CD4-positive, alpha-beta memory T cell (primary cell): ENCODE measurements around the gene ACTL10. TPM values are rescaled to one million over a fixed set of nuclear protein-coding genes. Genes with fewer than 3 reads are reported as not detected.
A peak's percentile ranks its signal among the peaks of the same experiment; 100 is the strongest.

ENCODE experiments used
- CTCF ChIA-PET: fragments of 350-600 bp; sonication (Branson Sonifier 250); formaldehyde crosslinking; loops from one replicate; lab custom pipeline; 2021; ENCODE audit warnings: inconsistent platforms; ENCODE audit not compliant: partially characterized antibody; lab: Charles Lee
- POLR2A ChIA-PET: fragments of 350-600 bp; sonication (Branson Sonifier 250); formaldehyde crosslinking; loops from one replicate; lab custom pipeline; 2021; ENCODE audit not compliant: partially characterized antibody; lab: Charles Lee
- DNase-seq, 5 donors: peaks; one replicate each; pipeline versions ENCODE4 v3.0.0 to v3.0.0-alpha.2; 2020 to 2022; ENCODE audit warnings: mixed read lengths in 1 of 5
- H3K27ac ChIP-seq: one replicate; pipeline ENCODE4 v1.7.0; 2013; ENCODE audit warnings: low read depth, low read length
- H3K27me3 ChIP-seq: 2 replicates; pipeline ENCODE4 v1.7.0; 2013; ENCODE audit warnings: mild to moderate bottlenecking, low read length, moderate library complexity; ENCODE audit not compliant: insufficient read depth
- H3K36me3 ChIP-seq: 2 replicates; pipeline ENCODE4 v1.7.0; 2013; ENCODE audit warnings: mild to moderate bottlenecking, low read length, moderate library complexity; ENCODE audit not compliant: insufficient read depth
- H3K4me1 ChIP-seq: 2 replicates; pipeline ENCODE4 v1.7.0; 2013; ENCODE audit warnings: mild to moderate bottlenecking, low read length, moderate library complexity; ENCODE audit not compliant: insufficient read depth
- H3K4me3 ChIP-seq, 2 donors: one replicate each; pipeline ENCODE4 v1.7.0; 2013; ENCODE audit warnings: low read length in 2 of 2, mild to moderate bottlenecking in 1 of 2
- H3K9me3 ChIP-seq, 2 donors: one replicate each; pipeline ENCODE4 v1.7.0; 2013; ENCODE audit warnings: low read length in 2 of 2, control low read depth in 1 of 2; ENCODE audit not compliant: control insufficient read depth in 1 of 2
- H3K27ac Mint-ChIP-seq, 7 donors: one replicate each; pipeline ENCODE4 v1.8.0; 2020 to 2021; ENCODE audit warnings: mixed read lengths in 7 of 7, mild to moderate bottlenecking in 6 of 7, inconsistent platforms in 3 of 7, moderate library complexity in 3 of 7
- H3K27me3 Mint-ChIP-seq, 2 donors: one replicate each; pipeline ENCODE4 v1.8.0; 2020 to 2021; ENCODE audit warnings: mixed read lengths in 2 of 2
- H3K36me3 Mint-ChIP-seq, 2 donors: one replicate each; pipeline ENCODE4 v1.8.0; 2020 to 2021; ENCODE audit warnings: mixed read lengths in 2 of 2, inconsistent platforms in 1 of 2, mild to moderate bottlenecking in 1 of 2
- H3K4me1 Mint-ChIP-seq, 4 donors: one replicate each; pipeline ENCODE4 v1.8.0; 2020 to 2021; ENCODE audit warnings: mixed read lengths in 4 of 4, mild to moderate bottlenecking in 1 of 4
- H3K4me3 Mint-ChIP-seq, 8 donors: one replicate each; pipeline ENCODE4 v1.8.0; 2020 to 2021; ENCODE audit warnings: mixed read lengths in 8 of 8, mild to moderate bottlenecking in 7 of 8, moderate library complexity in 6 of 8, inconsistent platforms in 3 of 8
- H3K9me3 Mint-ChIP-seq, 8 donors: one replicate each; pipeline ENCODE4 v1.8.0; 2020 to 2021; ENCODE audit warnings: mixed read lengths in 8 of 8, mild to moderate bottlenecking in 5 of 8, inconsistent platforms in 3 of 8, moderate library complexity in 1 of 8
- intact Hi-C: fragments of 100-400 bp; cut with micrococcal nuclease; formaldehyde crosslinking; loops from one replicate; pipeline ENCODE4 v1.15.1; 2023
- polyA plus RNA-seq, 2 donors: library from polyadenylated mRNA; unstranded; fragments of 300-500 nt; fragmentation: Illumina TruSeq; gene quantifications; one replicate each; pipeline ENCODE4 v1.2.3, GENCODE V29; 2021
- total RNA-seq, 2 experiments: library from RNA; stranded (reverse); gene quantifications; one replicate each; pipeline ENCODE4 v1.2.3, GENCODE V29; 2021

Gene ACTL10
- total and polyA plus RNA-seq, 4 experiments from 2014 or later = 1.7 to 6.0 (median 5.4) TPM

DNA sequence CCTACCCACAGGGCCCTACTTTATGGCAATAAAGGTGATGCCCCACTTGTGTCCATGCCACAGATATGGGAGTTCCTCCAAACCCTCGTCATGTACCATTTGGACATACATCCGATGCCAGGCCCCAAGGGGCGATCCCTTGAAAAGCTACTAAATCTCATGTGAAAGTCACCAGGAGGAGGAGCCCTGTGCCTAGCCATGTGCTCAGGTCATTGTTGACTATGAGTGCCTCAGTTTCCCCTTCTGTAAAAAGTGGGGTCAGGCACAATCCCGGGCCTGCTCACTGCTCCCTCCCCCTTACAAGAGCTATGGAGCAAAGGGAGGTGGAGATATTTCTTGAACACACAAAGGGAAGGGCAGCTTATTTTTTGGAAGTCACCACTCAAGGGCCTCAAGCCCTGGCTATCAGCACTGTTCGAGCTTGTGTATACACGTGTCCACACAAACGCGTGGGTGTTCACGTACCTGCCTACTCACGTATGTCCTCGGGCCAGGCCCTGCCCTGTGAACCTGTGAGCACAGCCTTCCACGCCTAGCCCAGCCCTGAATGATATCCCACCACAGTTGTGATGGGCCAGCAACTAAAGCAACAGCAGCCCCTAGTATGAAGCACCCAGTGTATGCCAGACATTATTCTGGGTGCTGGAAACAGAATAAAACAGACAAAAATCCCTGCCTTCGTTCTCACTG lies 1.9 kb downstream of the ACTL10 start:
- no peak for DNase-seq
- Mint-ChIP-seq H3K4me3 (peak overlapping the region; percentile 59 to 98 (median 80)), H3K4me1 (peaks cover 24 to 74% (median 42%) of the 10 kb centered on the region in 4 donors), H3K36me3 (peaks cover 0 to 3% of the 10 kb centered on the region in 2 donors), H3K27ac (peak overlapping the region in 5 of 7 donors; percentile 46 to 89 (median 62)), H3K9me3 (no peaks in the 10 kb centered on the region), H3K27me3 (no peaks in the 10 kb centered on the region)
- H3K27me3 ChIP-seq = no peaks in the 10 kb centered on the region
- peak overlapping the region in 1 of 2 donors; percentile 47 for H3K4me3 ChIP-seq
- ChIA-PET CTCF (interaction anchor here (0.7 to 8.6 kb wide), 29 partner anchors 12 to 267 kb away, joined by 3 to 88 read pairs (median 4); partner anchors contain the start of genes CBFA2T2, CDK5RAP1, CHMP4B and PXMP4), POLR2A (interaction anchor here (0.6 to 9.7 kb wide), 17 partner anchors 11 to 225 kb away, joined by 3 to 122 read pairs (median 6); partner anchors contain the start of genes CBFA2T2, PXMP4, SNTA1 and ZNF341)
- H3K36me3 ChIP-seq = no peaks in the 10 kb centered on the region
- peaks cover 42% of the 10 kb centered on the region for H3K4me1 ChIP-seq
- H3K27ac ChIP-seq = peak overlapping the region; percentile 60
- no peaks in the 10 kb centered on the region for H3K9me3 ChIP-seq
- intact Hi-C loops = loop anchor here (1.0 kb wide), 1 partner anchor 211 kb away; no protein-coding TSS in a partner anchor

- no peaks in the 10 kb centered on the region for H3K36me3 ChIP-seq
- ChIA-PET CTCF (interaction anchor here (1.0 to 8.6 kb wide), 14 partner anchors 11 to 223 kb away, joined by 3 to 88 read pairs (median 7); partner anchors contain the start of gene CHMP4B), POLR2A (interaction anchor here (1.0 to 9.7 kb wide), 6 partner anchors 10 to 179 kb away, joined by 3 to 122 read pairs (median 32); partner anchors contain the start of genes CBFA2T2, PXMP4 and ZNF341)
- H3K4me3 ChIP-seq = no peak overlapping the region
- H3K27ac ChIP-seq = no peak overlapping the region
- H3K9me3 Mint-ChIP-seq = no peaks in the 10 kb centered on the region
- H3K36me3 Mint-ChIP-seq = peaks cover 0 to 3% of the 10 kb centered on the region in 2 donors
- peak overlapping the region in 4 of 7 donors; percentile 18 to 62 (median 50) for H3K27ac Mint-ChIP-seq
- peaks cover 26 to 71% (median 41%) of the 10 kb centered on the region in 4 donors for H3K4me1 Mint-ChIP-seq
- H3K9me3 ChIP-seq = no peaks in the 10 kb centered on the region
- peak overlapping the region in 2 of 8 donors; percentile 32 to 59 for H3K4me3 Mint-ChIP-seq
- DNase-seq = no peak
- no peaks in the 10 kb centered on the region for H3K27me3 ChIP-seq
- no peaks in the 10 kb centered on the region for H3K27me3 Mint-ChIP-seq
- peaks cover 40% of the 10 kb centered on the region for H3K4me1 ChIP-seq
- intact Hi-C loops = no loop called here
These were observed 2.5 kb downstream of the ACTL10 start for GRCh38 chr20:33669224-33669623.

DNA sequence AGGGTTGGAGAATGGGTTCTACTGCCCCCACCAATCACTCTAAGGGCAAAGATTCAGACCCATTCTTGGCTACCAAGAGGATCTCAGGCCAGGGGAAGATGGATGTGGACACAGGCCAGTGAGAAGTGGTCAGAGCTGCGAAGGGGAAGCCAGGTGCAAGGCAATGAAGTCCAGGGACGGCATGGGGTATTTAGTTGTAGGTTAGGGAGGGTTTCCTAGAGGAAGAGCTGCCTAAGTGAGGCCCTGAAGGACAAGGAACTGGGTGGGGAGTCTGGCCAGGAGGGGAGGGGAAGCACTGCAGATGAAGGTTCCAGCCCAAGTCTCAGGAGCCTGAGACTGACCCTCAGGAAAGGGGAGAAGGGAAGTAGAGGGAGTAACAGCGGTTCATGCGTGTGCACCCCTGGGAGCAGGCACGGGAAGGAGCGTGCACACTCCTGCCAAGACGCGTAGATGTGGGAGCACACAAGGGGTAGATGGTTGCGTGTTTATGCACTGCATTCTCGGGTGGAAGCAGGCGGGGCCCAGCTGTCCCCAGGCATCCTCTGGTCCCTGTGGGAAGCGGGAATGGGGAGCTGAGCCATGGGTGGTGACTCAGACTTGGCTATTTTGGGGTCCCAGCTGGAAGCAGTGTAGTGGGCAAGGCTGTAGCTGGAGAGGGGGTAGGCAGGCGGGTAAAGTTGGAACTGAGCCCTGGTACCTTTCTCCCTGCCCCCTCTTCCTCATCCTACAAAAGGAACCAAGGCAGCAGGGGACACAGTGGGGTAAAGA lies 3.3 kb downstream of the ACTL10 start:
- H3K27me3 ChIP-seq = no peaks in the 10 kb centered on the region
- H3K4me3 ChIP-seq = no peak overlapping the region
- no peaks in the 10 kb centered on the region for H3K27me3 Mint-ChIP-seq
- peaks cover 20 to 68% (median 37%) of the 10 kb centered on the region in 4 donors for H3K4me1 Mint-ChIP-seq
- peak in 1 of 5 donors; percentile 15 for DNase-seq
- H3K4me3 Mint-ChIP-seq = peak overlapping the region in 2 of 8 donors; percentile 26 to 52
- no peaks in the 10 kb centered on the region for H3K9me3 Mint-ChIP-seq
- ChIA-PET POLR2A (interaction anchor here (0.7 to 9.7 kb wide), 3 partner anchors 9 to 213 kb away, joined by 4 to 122 read pairs (median 8); no protein-coding TSS in a partner anchor), CTCF (interaction anchor here (1.4 to 8.6 kb wide), 6 partner anchors 11 to 216 kb away, joined by 3 to 88 read pairs (median 32); no protein-coding TSS in a partner anchor)
- no peaks in the 10 kb centered on the region for H3K36me3 ChIP-seq
- peaks cover 0 to 3% of the 10 kb centered on the region in 2 donors for H3K36me3 Mint-ChIP-seq
- intact Hi-C loops = no loop called here
- H3K27ac Mint-ChIP-seq = peak overlapping the region in 6 of 7 donors; percentile 32 to 86 (median 56)
- H3K4me1 ChIP-seq = peaks cover 38% of the 10 kb centered on the region
- no peaks in the 10 kb centered on the region for H3K9me3 ChIP-seq
- no peak overlapping the region for H3K27ac ChIP-seq

- Mint-ChIP-seq H3K27ac (peak overlapping the region in 5 of 7 donors; percentile 18 to 88 (median 42)), H3K36me3 (peaks cover 0 to 3% of the 10 kb centered on the region in 2 donors), H3K27me3 (no peaks in the 10 kb centered on the region), H3K4me1 (peaks cover 19 to 65% (median 35%) of the 10 kb centered on the region in 4 donors), H3K4me3 (peak overlapping the region in 4 of 8 donors; percentile 1 to 39 (median 14)), H3K9me3 (no peaks in the 10 kb centered on the region)
- DNase-seq = peak in 1 of 5 donors; percentile 7
- no peaks in the 10 kb centered on the region for H3K27me3 ChIP-seq
- no peaks in the 10 kb centered on the region for H3K36me3 ChIP-seq
- ChIA-PET CTCF (interaction anchor here (1.4 to 8.6 kb wide), 4 partner anchors 10 to 217 kb away, joined by 3 to 88 read pairs (median 32); no protein-coding TSS in a partner anchor), POLR2A (interaction anchor here (0.7 to 9.7 kb wide), 3 partner anchors 9 to 214 kb away, joined by 4 to 122 read pairs (median 4); no protein-coding TSS in a partner anchor)
- H3K4me3 ChIP-seq = no peak overlapping the region
- intact Hi-C loops = no loop called here
- peaks cover 41% of the 10 kb centered on the region for H3K4me1 ChIP-seq
- no peaks in the 10 kb centered on the region for H3K9me3 ChIP-seq
- no peak overlapping the region for H3K27ac ChIP-seq
These were observed 4.2 kb downstream of the ACTL10 start for GRCh38 chr20:33670715-33671499.

DNA sequence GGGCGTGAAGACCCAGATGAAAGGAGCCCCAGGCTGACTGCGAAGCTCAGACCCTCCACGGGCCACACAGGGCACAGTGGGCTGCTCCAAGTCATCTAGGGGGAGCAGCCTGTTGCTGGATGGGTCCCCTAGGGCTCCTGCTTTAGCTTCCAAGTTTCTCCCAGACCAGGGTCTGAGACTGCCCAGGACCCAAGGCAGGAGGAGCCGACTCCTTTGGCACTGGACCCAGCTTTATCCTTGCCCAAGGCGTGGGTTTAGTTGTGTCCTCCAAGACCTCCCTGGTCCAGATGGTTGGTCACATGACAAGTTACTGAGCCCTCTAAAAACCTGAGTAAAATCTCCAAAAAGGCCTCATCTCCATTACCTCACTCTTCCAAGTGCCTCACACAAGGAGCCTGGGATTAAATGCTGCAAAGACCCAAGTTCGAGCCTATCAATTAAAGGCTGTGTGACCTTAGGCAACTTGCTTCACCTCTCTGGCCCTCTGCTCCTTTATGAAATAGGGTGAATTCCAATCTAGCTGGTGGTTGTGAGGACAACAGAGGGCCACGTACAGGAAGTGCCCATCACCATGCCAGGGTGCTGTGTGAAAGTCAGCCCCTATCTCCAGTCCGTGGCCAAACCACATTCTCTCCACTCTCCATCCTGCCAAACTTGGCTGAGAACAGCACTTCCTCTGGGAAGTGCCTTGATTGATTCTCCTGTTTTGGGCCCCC lies 5.0 kb downstream of the ACTL10 start:
- no peaks in the 10 kb centered on the region for H3K27me3 ChIP-seq
- no peak overlapping the region for H3K27ac ChIP-seq
- POLR2A ChIA-PET = interaction anchor here (1.0 to 9.7 kb wide), 2 partner anchors 8 to 61 kb away, joined by 4 to 122 read pairs; no protein-coding TSS in a partner anchor
- peak overlapping the region in 6 of 7 donors; percentile 20 to 88 (median 58) for H3K27ac Mint-ChIP-seq
- no peaks in the 10 kb centered on the region for H3K9me3 ChIP-seq
- peaks cover 0 to under 1% of the 10 kb centered on the region in 2 donors for H3K36me3 Mint-ChIP-seq
- intact Hi-C loops = no loop called here
- CTCF ChIA-PET = interaction anchor here (1.4 to 8.6 kb wide), 3 partner anchors 9 to 214 kb away, joined by 3 to 88 read pairs (median 9); no protein-coding TSS in a partner anchor
- H3K27me3 Mint-ChIP-seq = no peaks in the 10 kb centered on the region
- peaks cover 33% of the 10 kb centered on the region for H3K4me1 ChIP-seq
- no peaks in the 10 kb centered on the region for H3K9me3 Mint-ChIP-seq
- peaks cover 15 to 57% (median 28%) of the 10 kb centered on the region in 4 donors for H3K4me1 Mint-ChIP-seq
- H3K4me3 ChIP-seq = no peak overlapping the region
- peak overlapping the region in 4 of 8 donors; percentile 5 to 47 (median 26) for H3K4me3 Mint-ChIP-seq
- peak in 1 of 5 donors; percentile 5 for DNase-seq
- no peaks in the 10 kb centered on the region for H3K36me3 ChIP-seq
